ENCODE results near the gene FAM151B.
"Not testable (repeated sequence)": the region's sequence is repeated elsewhere in the genome, so short reads cannot be mapped to it uniquely, and the experiment has no call there.

The FAM151B gene

GRCh38 chr5:80504833-80505232 is 16.9 kb downstream of the FAM151B start:
- DNase-seq (ENCODE audit: low read depth), result no peak

GRCh38 chr5:80507663-80508062 is 19.8 kb downstream of the FAM151B start:
- no peak for DNase-seq (ENCODE audit: low read depth)

- DNase-seq (ENCODE audit: low read depth), result no peak
Observed at GRCh38 chr5:80508844-80509243, 20.9 kb downstream of the FAM151B start.

- DNase-seq (ENCODE audit: low read depth), result no peak
Observed at GRCh38 chr5:80509362-80509761, 21.5 kb downstream of the FAM151B start.

- no peak for DNase-seq (ENCODE audit: low read depth)
Observed at GRCh38 chr5:80516826-80517225, 28.9 kb downstream of the FAM151B start.

GRCh38 chr5:80540691-80541090 is 52.8 kb downstream of the FAM151B start:
- no peak for DNase-seq (ENCODE audit: low read depth)

GRCh38 chr5:80541392-80541791 is 53.5 kb downstream of the FAM151B start:
- no peak for DNase-seq (ENCODE audit: low read depth)

- DNase-seq (ENCODE audit: low read depth), result no peak
Observed at GRCh38 chr5:80554646-80555045, 66.7 kb downstream of the FAM151B start.

GRCh38 chr5:80555099-80555498 is 67.2 kb downstream of the FAM151B start:
- DNase-seq (ENCODE audit: low read depth), result no peak

- no peak for DNase-seq (ENCODE audit: low read depth)
Observed at GRCh38 chr5:80559244-80559643, 71.3 kb downstream of the FAM151B start.

GRCh38 chr5:80565330-80565729 is 77.4 kb downstream of the FAM151B start:
- no peak for DNase-seq (ENCODE audit: low read depth)

- DNase-seq (ENCODE audit: low read depth), result no peak
Observed at GRCh38 chr5:80566711-80567259, 78.9 kb downstream of the FAM151B start.

- no peak for DNase-seq (ENCODE audit: low read depth)
Observed at GRCh38 chr5:80568251-80568650, 80.4 kb downstream of the FAM151B start.

GRCh38 chr5:80569086-80569960 is 81.4 kb downstream of the FAM151B start:
- no peak for DNase-seq (ENCODE audit: low read depth)

GRCh38 chr5:80569961-80570786 is 82.3 kb downstream of the FAM151B start, which contains the start of gene ANKRD34B:
Gene ANKRD34B (minus strand): TSS chr5:80570280. CDS start chr5:80560019, 10,261 bp downstream.
- DNase-seq (ENCODE audit: low read depth), result no peak

GRCh38 chr5:80573062-80573461 is 85.2 kb downstream of the FAM151B start:
- DNase-seq (ENCODE audit: low read depth), result no peak

GRCh38 chr5:80576383-80576782 is 88.5 kb downstream of the FAM151B start:
- DNase-seq (ENCODE audit: low read depth), result no peak

GRCh38 chr5:80577707-80578106 is 89.8 kb downstream of the FAM151B start:
- DNase-seq (ENCODE audit: low read depth), result no peak

- no peak for DNase-seq (ENCODE audit: low read depth)
Observed at GRCh38 chr5:80579050-80579449, 91.2 kb downstream of the FAM151B start.

- DNase-seq (ENCODE audit: low read depth), result not testable (repeated sequence)
Observed at GRCh38 chr5:80580291-80580690, 92.4 kb downstream of the FAM151B start.

- no peak for DNase-seq (ENCODE audit: low read depth)
Observed at GRCh38 chr5:80584770-80585169, 96.9 kb downstream of the FAM151B start.

- no peak for DNase-seq (ENCODE audit: low read depth)
Observed at GRCh38 chr5:80588858-80589540, 101.1 kb downstream of the FAM151B start.

Measured in activated T-helper 1 cell treated with Interleukin-2 at 50 U/mL for 16 hours (primary cell).